Measurements from ENCODE around the gene P2RX1. TPM values are rescaled to one million over a fixed set of nuclear protein-coding genes. Genes with fewer than 3 reads are reported as not detected.

The P2RX1 gene
- total RNA-seq, 2 donors from 2014 or later = 4.2 to 15.0 TPM

DNA sequence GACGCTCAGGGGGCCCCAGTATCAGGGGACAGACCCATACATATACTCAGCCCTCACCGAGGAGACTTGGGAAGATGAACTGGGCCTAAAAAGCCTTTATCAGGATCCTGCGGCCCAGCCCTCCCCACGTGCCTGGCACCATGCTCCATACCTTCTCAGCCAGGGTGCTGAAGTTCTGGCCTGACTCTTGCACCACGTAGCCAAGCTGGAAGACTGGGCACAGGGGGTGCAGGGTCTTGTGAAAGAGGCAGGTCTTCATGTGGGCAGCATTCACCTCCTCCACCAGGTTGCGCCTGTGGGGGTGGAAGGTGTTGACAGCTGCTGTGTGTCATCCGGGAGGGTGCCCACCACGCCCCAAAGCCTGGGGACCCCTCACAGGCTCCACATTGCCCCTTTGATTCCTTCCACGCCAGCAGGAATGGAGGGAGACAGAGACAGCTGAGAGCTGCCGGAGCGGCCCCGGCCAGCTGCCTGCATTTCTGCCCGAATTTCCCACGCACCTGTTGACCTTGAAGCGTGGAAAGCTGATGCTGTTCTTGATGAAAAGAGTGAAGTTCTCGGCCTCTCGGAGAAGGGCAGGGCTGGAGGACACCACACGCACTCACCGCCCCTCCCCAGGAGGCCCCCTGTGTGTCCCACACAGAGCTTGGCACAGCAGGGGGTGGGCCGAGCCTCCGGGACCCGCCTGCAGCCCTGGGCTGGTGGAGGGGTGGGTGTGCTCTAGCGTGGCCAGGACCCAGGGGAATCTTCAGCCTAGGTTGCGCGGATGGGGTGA, 13.0 kb downstream of the P2RX1 start:
- DNase-seq (no peak), ATAC-seq (no peak)
- H3K9me3 ChIP-seq (ENCODE audit: control insufficient read depth, low read length, poor library complexity, severe bottlenecking) = no peaks in the 10 kb centered on the region
- H3K27ac Mint-ChIP-seq = no peak overlapping the region
- peaks cover 3% of the 10 kb centered on the region for H3K4me1 Mint-ChIP-seq
- H3K27me3 Mint-ChIP-seq = no peaks in the 10 kb centered on the region
- no peak overlapping the region for H3K4me3 Mint-ChIP-seq
- H3K36me3 Mint-ChIP-seq (ENCODE audit: low read depth) = no peaks in the 10 kb centered on the region

DNA sequence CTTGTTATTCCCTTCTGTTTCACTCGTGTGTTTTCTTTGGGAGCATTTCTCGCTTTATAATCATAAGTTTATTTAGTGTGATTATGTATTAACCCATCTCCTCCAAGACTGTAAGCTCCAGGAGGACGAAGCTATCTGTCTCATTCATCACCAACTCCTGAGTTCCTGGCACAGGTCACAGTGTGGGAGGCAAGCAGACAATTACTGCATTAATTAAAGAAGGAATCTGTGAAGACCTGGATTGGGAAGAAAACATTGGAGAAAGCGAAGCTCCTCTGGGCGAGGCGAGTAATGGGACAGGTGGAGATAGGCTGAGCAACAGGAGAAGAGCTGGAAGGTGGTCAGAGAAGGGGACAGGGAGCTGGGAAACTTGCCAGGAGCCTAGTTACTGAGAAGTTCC, 15.6 kb downstream of the P2RX1 start:
- Mint-ChIP-seq H3K36me3 (ENCODE audit: low read depth) (no peaks in the 10 kb centered on the region), H3K4me1 (peaks cover 3% of the 10 kb centered on the region), H3K27me3 (no peaks in the 10 kb centered on the region), H3K4me3 (no peak overlapping the region), H3K27ac (no peak overlapping the region)
- H3K9me3 ChIP-seq (ENCODE audit: control insufficient read depth, low read length, poor library complexity, severe bottlenecking) = no peaks in the 10 kb centered on the region
- ATAC-seq (no peak), DNase-seq (no peak)

DNA sequence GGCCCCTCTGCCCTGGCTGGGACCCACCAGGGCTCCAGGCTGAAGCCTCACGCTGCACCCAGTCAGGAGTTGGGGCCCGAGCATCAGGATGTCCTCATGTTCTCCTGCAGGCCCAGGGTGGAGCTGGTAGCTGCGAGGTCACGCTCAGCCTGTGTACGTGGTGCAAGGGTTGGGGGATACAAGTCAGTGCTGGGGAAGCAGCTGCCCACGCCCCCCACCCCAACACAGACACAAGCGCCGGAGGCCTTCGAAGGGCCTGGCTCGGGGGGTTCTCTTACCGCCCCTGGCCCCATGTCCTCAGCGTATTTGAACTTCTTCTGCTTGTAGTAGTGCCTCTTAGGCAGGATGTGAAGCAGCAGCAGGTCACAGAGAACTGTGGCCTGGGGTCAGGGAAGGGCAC, 18.5 kb downstream of the P2RX1 start:
- no peaks in the 10 kb centered on the region for H3K9me3 ChIP-seq (ENCODE audit: control insufficient read depth, low read length, poor library complexity, severe bottlenecking)
- Mint-ChIP-seq H3K36me3 (ENCODE audit: low read depth) (no peaks in the 10 kb centered on the region), H3K4me3 (no peak overlapping the region), H3K27me3 (no peaks in the 10 kb centered on the region), H3K27ac (no peak overlapping the region), H3K4me1 (peaks cover 15% of the 10 kb centered on the region)
- no peak for DNase-seq
- no peak for ATAC-seq

DNA sequence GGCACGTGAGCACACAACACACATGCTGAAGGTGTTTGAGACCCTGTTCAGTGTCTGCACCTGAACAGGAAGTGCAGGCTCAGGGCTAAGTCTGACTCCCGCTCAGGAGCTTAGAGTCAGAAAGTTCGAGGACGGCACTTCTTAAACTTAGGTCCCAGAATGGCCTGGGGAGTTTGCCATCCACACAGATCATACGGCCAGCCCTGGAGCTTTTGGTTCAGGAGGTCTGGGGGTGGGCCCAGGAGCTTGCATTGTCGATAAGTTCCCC, 19.4 kb downstream of the P2RX1 start:
- H3K36me3 Mint-ChIP-seq (ENCODE audit: low read depth) = no peaks in the 10 kb centered on the region
- DNase-seq (no peak), ATAC-seq (no peak)
- no peak overlapping the region for H3K4me3 Mint-ChIP-seq
- peaks cover 18% of the 10 kb centered on the region for H3K4me1 Mint-ChIP-seq
- no peak overlapping the region for H3K27ac Mint-ChIP-seq
- H3K9me3 ChIP-seq (ENCODE audit: control insufficient read depth, low read length, poor library complexity, severe bottlenecking) = no peaks in the 10 kb centered on the region
- no peaks in the 10 kb centered on the region for H3K27me3 Mint-ChIP-seq

DNA sequence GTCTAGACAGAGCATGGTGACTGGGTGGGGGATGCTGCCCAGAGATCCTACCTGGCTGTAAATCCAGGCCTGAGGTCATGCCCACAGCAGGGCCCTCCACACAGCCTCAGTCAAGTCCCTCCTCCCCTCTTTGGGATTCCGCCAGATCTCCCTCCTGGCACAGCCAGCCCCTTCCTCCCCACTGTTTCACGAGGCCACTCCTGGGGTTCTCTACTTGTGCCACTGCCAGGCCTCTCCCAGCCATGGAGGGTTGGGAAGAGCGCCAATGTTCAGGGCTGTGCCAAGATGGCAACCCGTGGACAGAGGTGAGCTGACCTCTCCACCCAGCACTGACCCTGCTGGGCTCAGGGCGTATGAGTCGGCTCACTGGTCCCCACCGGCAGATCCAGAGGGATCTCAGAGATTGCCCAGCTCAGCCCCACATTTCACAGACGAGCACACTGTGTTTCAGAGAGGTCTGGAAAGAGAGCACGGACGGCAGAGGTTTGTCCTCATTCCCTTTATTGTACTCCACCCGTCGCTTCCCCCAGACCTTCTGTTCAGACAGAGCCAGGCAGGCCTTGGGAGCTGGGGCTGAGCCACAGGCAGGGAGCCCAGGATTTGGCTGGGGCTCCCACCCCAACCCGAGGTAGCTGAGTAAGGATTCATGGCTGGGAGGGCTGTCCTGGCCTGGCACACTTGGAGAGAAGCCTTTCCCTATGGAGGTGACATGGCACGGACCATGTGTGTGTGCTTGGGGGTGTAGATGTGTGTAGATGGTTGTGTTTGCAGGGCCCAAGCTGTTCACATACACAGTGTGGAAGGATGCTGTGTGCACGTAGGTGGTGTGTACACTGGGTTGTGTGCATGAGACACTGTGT, 19.9 kb downstream of the P2RX1 start:
- Mint-ChIP-seq H3K4me3 (no peak overlapping the region), H3K4me1 (peaks cover 23% of the 10 kb centered on the region), H3K27me3 (no peaks in the 10 kb centered on the region), H3K36me3 (ENCODE audit: low read depth) (no peaks in the 10 kb centered on the region), H3K27ac (no peak overlapping the region)
- no peak for DNase-seq
- ATAC-seq = no peak
- H3K9me3 ChIP-seq (ENCODE audit: control insufficient read depth, low read length, poor library complexity, severe bottlenecking) = no peaks in the 10 kb centered on the region

DNA sequence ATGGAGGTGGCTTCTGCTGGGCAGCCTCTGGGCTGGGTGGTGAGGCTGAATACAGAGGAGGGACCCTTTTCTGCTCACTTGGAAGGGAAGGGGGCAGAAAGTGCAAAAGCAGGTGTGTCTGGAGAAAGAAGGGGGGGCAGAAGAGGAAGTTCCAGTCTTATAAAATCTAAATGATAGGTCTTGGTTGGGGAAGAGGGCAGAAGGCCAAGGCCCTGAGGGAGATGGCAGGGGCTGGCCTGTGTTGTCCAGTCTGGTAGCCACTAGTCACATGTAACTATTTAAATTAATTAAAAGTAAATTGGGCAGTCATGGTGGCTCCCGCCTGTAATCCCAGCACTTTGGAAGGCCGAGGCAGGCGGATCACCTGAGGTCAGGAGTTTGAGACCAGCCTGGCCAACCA, 20.9 kb downstream of the P2RX1 start:
- Mint-ChIP-seq H3K36me3 (ENCODE audit: low read depth) (no peaks in the 10 kb centered on the region), H3K27me3 (no peaks in the 10 kb centered on the region), H3K4me3 (no peak overlapping the region), H3K27ac (peak overlapping the region; percentile 6), H3K4me1 (peaks cover 28% of the 10 kb centered on the region)
- ATAC-seq = no peak
- H3K9me3 ChIP-seq (ENCODE audit: control insufficient read depth, low read length, poor library complexity, severe bottlenecking) = no peaks in the 10 kb centered on the region
- DNase-seq = no peak

DNA sequence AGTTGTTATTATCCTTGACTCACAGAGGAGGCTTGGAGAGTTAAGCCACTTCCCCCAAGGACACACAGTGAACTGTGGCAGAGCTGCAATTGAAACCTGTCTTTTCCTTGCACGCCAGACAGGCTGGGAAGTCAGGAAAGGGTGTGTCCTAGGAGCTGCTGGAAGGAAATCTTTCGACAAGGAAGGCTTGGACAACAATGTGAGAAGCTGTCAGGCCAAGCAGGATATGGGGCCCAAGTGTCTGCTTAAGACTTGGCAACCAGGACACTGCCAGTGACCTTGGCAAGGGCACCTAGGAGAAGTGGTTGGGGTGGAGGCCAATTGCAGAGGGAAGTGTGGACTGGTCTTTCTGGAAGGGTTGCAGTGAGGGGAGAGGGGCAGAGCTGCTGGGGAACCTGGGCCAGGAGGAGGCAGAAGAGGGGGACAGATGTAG, 21.3 kb downstream of the P2RX1 start:
- ATAC-seq (no peak), DNase-seq (no peak)
- no peaks in the 10 kb centered on the region for H3K9me3 ChIP-seq (ENCODE audit: control insufficient read depth, low read length, poor library complexity, severe bottlenecking)
- H3K27me3 Mint-ChIP-seq = no peaks in the 10 kb centered on the region
- H3K27ac Mint-ChIP-seq = peak overlapping the region; percentile 6
- peak overlapping the region; percentile 19 for H3K4me3 Mint-ChIP-seq
- H3K4me1 Mint-ChIP-seq = peaks cover 30% of the 10 kb centered on the region
- no peaks in the 10 kb centered on the region for H3K36me3 Mint-ChIP-seq (ENCODE audit: low read depth)

DNA sequence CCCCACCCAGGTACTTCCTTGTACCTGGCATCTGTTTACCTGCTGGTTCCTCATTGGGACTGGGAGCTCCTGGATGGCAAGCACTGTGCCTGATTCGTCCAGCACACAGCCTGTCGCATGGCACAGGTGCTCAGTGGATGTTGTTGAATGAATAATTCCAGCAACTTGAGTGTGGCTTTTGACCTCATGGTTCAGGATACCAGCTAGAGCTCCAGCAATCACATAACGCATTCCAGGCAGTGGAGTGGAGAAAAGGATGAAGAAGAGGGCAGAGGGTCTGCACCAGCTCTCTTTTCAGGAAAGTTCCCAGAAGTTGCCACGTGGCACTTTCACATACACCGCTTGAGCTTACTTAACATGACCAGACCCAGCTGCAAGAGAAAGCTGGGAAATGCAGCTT, 22.1 kb downstream of the P2RX1 start:
- DNase-seq = no peak
- H3K27ac Mint-ChIP-seq = no peak overlapping the region
- no peaks in the 10 kb centered on the region for H3K27me3 Mint-ChIP-seq
- H3K36me3 Mint-ChIP-seq (ENCODE audit: low read depth) = no peaks in the 10 kb centered on the region
- no peak overlapping the region for H3K4me3 Mint-ChIP-seq
- H3K9me3 ChIP-seq (ENCODE audit: control insufficient read depth, low read length, poor library complexity, severe bottlenecking) = no peaks in the 10 kb centered on the region
- no peak for ATAC-seq
- H3K4me1 Mint-ChIP-seq = peaks cover 30% of the 10 kb centered on the region

DNA sequence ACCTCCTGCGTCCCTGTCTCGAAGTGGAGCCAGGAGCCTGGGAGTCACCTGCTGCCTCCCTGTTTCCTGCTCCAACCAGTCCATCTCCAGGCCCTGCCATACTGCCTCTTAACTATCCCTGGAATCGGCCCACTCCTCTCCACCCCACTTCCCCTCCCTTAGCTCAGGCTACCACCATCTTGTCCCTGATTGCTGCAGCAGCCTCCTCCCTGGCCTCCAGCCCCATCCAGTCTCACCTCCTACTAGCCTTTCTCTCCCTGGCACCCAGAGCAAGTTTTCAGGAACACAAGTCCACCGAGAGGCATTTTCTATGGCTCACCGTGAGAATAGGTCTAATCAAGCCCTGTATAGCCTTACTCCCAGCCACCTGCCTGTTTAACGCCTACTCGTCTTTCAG, 22.5 kb downstream of the P2RX1 start:
- H3K36me3 Mint-ChIP-seq (ENCODE audit: low read depth) = no peaks in the 10 kb centered on the region
- no peaks in the 10 kb centered on the region for H3K27me3 Mint-ChIP-seq
- no peak for ATAC-seq
- no peak for DNase-seq
- peak overlapping the region; percentile 88 for H3K4me3 Mint-ChIP-seq
- peaks cover 30% of the 10 kb centered on the region for H3K4me1 Mint-ChIP-seq
- no peak overlapping the region for H3K27ac Mint-ChIP-seq
- H3K9me3 ChIP-seq (ENCODE audit: control insufficient read depth, low read length, poor library complexity, severe bottlenecking) = no peaks in the 10 kb centered on the region

DNA sequence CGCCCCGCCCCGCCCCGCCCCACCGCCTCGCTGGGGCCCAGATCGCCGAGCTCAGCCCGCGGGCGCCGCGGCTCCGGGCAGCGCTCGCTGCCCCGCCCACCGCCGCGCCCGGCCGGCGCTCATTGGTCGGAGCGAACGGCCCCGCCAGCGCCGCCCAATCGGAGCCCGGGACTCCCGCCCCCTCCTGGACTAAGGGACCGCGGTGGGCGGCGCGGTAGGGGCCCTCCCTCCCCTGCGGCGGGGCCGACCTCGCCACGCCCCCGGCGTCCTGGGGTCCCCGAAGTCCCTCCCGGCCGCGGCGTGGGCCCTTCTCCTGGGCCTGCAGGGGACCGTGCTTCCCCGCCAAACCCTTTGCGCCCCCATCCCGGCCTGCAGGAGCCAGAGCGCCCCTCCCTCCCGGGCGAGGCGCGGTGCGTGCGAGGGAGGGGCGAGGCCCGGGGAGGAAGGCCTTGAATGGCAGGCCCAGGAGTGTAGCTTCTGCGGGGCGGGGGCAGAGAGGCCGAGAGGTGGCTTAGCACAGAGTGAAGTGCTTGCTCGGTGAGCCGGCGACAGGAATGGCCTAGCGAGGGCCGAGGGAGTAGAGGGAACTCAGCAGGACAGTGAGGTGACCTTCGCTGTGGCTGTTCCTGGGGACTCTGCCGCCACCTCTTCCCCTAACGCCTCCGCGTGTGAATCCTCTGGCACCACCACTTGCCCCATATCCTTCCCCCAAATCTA, 23.1 kb downstream of the P2RX1 start, which contains the start of gene CAMKK1:
Gene CAMKK1 (minus strand): TSS at position 51 of the 717 bp plus-strand sequence. CDS start 7,366 bp downstream, outside the sequence.
- no peaks in the 10 kb centered on the region for H3K27me3 Mint-ChIP-seq

DNA sequence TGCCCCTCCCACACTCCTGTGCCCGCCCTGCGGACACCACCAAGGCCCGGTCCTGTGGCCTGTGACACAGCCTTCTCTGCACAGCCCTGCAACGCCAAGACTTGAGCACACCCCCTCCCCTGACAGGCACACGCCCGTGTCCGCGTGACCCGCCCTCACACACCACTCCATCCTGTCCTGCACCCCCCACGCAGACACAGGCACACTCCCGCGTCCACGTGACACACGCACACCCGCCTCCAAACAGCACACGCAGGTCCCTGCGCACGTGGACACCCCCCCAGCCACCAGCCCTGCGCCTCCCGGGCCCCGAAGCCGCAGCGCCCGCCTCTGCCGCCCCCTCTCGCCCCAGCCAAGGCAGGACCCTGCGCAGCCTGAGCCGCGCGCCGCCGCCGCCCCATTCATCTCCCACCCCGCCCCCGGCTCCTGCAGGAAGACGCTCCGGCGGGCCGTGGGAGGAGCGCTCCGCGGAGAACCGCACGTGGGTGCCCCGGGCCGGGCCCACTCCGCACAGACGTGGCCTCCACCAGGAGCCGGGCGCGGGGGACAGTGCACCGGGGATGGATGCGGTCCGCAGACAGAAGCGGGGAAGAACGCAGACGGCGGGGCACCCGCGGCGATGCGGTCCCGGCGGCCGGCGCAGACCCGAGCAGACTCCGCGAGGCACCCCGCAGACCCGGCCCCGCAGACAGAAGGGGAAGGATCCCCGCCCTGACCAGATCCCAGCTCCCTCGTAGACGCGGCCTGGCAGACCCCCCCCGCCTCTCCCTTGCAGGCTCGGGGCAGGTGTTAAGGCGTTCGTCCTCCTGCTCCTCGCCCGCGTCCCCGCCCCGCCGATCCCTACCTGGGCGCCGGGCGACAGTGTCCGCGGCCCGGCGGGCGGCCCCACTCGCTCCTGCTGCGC, 23.9 kb downstream of the P2RX1 start:
- ATAC-seq = peak; percentile 73
- H3K4me1 Mint-ChIP-seq = peaks cover 39% of the 10 kb centered on the region
- peak; percentile 63 to 81 (median 76) for DNase-seq
- no peaks in the 10 kb centered on the region for H3K27me3 Mint-ChIP-seq
- peak overlapping the region; percentile 89 for H3K4me3 Mint-ChIP-seq
- no peaks in the 10 kb centered on the region for H3K36me3 Mint-ChIP-seq (ENCODE audit: low read depth)
- H3K9me3 ChIP-seq (ENCODE audit: control insufficient read depth, low read length, poor library complexity, severe bottlenecking) = no peaks in the 10 kb centered on the region
- H3K27ac Mint-ChIP-seq = peak overlapping the region; percentile 54

More for the DNA sequence above, 23.1 kb downstream of the P2RX1 start, which contains the start of gene CAMKK1:
- peaks cover 32% of the 10 kb centered on the region for H3K4me1 Mint-ChIP-seq
- H3K36me3 Mint-ChIP-seq (ENCODE audit: low read depth) = no peaks in the 10 kb centered on the region
- DNase-seq (peak; percentile 81 to 91 (median 87)), ATAC-seq (peak; percentile 84)
- H3K9me3 ChIP-seq (ENCODE audit: control insufficient read depth, low read length, poor library complexity, severe bottlenecking) = no peaks in the 10 kb centered on the region
- H3K27ac Mint-ChIP-seq = peak within 1 kb of the TSS; percentile 54
- H3K4me3 Mint-ChIP-seq = peak within 1 kb of the TSS; percentile 89

DNA sequence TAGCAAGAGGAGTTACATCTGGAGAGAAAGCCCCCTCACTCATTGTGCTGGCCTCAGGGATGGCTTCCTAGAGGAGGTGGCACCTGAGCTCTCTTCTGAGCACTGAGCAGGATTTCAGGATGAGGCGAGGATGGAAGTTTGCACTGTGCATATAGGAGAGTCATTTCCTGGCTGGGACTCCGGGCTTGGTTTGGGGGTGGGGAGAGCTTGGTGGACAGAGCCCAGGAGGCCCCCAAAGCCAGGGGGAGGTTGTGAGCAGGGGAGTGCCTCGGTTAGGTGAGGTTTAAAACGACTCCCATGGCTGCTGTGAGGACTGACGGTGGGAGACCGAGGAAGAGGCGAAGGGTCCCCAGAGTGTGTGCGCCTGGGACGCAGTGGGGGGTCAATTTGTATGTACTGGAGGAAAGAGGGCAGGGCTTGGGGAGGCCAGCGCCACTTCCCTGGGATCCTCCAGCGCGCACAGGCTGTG, 24.6 kb downstream of the P2RX1 start:
- H3K36me3 Mint-ChIP-seq (ENCODE audit: low read depth) = no peaks in the 10 kb centered on the region
- H3K27me3 Mint-ChIP-seq = no peaks in the 10 kb centered on the region
- peak overlapping the region; percentile 54 for H3K27ac Mint-ChIP-seq
- H3K4me3 Mint-ChIP-seq = peak overlapping the region; percentile 89
- no peak for DNase-seq
- no peak for ATAC-seq
- H3K9me3 ChIP-seq (ENCODE audit: control insufficient read depth, low read length, poor library complexity, severe bottlenecking) = no peaks in the 10 kb centered on the region
- H3K4me1 Mint-ChIP-seq = peaks cover 46% of the 10 kb centered on the region

Data from T-helper 17 cell (primary cell).